ENCODE data around the gene CSGALNACT2.

Gene CSGALNACT2

DNA sequence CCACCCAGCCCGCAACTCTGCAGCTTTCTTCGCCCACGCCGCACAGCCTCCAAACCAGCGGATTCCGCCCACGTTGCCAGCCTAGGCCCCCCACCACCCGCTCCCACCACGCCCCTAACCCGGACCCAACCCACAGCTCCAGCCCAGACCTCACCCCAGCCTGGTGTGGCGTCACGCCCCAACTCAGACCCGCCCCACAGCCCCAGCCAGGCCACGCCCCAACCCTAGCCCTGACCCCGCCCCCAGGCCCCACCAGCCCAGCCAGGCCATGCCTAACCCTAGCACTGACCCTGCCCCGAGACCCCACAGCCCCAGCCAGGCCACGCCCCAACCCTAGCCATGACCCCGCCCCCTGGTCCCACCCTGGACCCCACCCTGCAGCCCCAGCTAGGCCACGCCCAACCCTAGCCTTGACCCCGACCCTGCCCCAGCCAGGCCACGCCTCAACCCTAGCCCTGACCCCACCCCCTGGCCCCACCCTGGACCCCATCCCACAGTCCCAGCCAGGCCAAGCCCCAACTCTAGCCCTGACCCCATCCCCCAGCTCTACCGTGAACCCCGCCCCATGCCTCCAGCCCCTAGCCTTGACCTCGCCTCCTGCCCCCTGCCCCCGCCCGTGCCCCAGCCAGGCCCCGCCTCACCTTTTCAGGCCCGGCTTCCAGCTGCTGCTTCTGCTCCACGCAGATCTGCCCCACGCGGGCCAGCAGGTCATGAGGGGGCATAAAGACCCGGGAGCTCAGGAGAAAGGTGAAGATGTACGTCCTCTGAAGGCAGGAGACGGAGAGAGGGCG is 64.6 kb downstream of the CSGALNACT2 start:
- DNase-seq (ENCODE audit: low spot score), result peak; percentile 90

DNA sequence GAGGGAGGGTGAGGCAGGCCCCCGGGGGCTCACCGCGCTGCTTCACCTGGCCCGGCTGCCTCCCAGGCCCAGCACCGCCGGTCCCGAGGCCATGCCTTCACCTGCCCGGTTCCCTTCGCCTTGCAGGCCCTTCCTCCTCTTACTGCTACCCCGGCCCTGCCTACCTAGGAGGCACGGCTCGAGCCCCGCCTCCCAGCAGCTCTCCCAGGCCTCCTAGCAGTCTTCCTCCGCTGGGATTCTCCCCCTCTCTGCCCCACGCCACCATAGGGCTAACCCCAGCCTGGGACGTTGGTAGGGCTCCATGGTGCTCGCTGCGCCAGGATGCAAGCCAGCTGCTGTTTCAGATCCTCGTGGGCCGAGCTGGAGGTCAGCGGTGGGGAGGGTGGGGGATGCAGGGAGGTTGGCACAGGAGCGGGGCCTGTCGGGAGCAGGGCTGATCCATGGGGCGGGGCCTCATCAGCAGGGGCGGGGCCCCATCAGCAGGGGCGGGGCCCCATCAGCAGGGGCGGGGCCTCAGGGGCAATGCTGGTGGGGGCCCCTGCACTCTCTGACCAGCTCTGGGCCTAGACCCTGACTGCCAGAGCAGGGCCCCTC is 65.3 kb downstream of the CSGALNACT2 start:
- DNase-seq (ENCODE audit: low spot score), result peak; percentile 82

DNA sequence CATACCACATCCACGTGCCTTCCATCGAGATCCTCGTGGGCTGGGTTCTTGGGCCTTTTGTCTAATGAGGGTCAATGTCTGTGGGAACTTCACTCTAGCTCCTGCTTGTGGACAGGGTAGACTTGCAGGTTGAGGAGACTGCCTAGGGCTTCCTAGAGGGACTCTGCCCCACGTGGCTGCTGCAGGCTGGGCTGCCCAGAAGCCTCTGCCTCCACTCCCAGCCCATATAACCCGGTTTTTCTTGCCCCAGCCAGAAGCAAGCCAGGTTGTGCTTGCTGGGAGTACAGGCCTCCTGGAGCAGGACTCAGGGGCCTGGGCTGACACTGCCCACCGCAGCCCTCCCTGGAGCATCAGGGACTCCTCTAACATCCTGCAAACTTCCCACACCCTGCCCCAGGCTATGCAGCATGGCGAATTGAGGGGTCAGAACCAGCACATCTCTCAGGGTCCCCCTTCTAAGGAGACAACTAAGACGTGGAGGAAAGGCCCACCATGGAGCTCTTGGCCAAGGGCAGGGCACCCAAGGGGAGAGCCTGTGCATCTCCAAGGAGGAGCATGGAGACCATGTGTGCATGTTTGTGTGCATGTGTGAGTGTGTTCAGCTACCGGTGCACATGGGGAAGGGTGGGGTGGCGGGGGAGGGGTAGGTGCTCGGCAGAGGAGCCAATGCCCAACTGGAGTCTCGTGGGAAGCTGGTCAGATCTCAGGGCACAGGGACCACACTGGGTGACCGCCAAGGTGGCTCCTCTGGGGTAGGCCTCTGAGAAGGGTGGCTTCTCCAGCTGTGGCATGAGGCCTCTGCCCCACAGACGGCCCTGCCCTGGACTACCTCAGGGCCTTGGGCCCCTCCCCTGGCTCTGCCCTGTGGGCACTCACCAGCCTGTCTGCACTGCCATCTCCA is 66.0 kb downstream of the CSGALNACT2 start:
- DNase-seq (ENCODE audit: low spot score), result peak; percentile 50

DNA sequence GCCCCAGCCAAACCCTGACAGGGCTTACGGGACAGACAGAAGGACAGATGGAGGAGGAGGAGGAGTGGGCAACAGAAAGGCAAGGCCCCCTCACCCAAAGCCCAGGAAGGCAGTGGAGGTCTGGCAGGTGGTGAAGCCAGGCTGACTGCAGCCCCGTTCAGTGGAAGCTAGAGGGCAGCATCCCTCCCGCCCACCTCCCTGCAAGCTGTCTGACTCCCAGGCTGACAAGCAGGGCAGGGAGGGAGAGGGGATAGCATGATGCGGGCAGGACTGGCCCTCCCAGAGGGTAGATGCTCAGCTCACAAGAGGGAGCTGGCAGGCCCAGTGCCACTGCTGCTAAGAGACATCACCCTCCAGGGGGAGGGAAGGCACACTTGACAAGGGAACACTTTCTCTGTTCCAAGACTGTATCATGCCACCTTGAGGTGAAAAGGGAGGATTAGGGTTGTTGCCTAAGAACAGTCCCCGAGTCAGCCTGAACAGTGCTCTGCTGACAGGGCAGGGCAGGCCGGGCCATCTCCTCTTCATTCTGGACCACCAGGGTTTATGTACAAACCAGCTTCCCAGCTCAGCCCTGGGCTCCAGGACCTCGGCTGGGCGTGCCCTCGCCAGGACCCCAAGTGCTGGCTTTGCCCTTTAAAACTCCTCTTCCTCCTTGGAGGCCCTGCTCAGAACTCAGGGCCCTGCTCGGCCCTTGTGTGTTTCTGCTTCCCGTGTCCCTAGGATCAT is 66.9 kb downstream of the CSGALNACT2 start:
- DNase-seq (ENCODE audit: low spot score), result peak; percentile 80

DNA sequence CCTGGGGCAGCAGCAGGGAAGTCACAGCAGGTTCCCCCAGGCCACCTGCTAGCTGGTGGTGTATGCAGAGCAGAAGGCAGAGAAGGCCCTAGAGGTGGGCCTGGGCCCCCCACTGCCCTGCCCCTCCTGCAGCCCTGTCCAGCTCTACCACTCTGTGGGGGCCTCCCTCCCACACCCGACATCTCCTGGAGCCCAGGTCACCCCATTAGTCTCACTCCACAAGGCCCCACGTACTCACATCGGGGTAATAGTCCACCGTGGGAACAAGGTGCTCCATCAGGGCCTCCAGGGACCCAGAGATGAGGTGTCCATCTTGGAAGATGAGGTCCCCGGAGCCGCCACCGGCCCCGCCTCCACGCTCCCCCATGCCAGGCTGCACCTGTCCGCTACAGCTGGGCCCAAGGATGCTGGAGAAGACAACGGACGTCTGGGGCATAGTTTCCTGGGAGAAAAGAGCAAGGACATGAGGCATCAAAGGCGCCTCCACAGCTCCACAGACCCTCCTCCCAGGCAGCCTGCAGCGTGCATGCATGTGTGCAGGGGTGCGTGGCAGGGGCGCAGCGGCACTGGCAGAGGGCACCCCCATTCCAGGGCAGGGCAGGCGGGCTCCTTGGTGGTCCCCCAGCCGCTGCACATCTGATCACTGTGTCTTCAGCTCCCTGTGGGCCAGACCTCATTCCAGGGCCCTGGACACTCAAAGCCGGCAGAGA is 67.6 kb downstream of the CSGALNACT2 start:
- peak; percentile 42 for DNase-seq (ENCODE audit: low spot score)

DNA sequence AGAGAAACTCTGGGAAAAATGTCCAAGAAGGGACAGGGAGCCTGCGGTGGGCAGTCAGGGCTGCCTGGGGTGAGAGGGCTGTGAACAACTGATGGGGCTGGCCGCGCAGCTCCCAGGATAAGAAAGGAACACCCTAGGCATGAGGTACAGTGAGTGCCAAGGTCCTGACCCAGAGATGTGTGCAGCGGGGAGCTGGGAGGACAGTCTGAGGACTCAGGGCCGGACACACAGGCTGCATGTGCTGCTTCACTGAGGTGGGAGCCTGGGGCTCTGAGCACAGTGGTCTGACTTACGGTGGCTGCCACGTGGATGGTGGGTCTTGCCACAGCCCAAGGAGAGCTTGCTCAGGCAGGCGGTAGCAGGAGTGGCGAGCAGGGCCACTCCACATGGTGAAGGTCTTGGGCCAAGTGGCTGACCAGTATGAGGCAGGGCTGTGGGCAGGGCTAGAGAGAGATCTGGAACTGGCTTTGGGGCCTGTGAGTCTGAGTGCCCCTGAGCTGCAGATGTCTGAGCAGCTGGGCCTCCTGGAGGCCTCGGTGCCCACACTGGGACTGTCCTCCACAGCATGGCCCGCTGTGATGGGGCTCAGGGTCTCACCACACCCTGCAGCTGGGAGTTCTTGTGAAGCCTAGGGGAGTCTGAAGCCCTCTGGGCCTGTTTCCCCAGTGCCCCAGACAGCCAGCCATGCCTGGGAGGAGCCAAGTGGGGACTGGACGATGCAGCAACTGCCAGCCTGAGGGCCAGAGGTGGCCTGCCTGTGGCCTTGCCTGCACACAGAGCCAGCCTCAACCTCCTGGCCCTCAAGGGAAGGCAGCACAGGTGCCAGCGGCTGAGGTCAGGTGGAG is 68.4 kb downstream of the CSGALNACT2 start:
- DNase-seq (ENCODE audit: low spot score), result peak; percentile 42

DNA sequence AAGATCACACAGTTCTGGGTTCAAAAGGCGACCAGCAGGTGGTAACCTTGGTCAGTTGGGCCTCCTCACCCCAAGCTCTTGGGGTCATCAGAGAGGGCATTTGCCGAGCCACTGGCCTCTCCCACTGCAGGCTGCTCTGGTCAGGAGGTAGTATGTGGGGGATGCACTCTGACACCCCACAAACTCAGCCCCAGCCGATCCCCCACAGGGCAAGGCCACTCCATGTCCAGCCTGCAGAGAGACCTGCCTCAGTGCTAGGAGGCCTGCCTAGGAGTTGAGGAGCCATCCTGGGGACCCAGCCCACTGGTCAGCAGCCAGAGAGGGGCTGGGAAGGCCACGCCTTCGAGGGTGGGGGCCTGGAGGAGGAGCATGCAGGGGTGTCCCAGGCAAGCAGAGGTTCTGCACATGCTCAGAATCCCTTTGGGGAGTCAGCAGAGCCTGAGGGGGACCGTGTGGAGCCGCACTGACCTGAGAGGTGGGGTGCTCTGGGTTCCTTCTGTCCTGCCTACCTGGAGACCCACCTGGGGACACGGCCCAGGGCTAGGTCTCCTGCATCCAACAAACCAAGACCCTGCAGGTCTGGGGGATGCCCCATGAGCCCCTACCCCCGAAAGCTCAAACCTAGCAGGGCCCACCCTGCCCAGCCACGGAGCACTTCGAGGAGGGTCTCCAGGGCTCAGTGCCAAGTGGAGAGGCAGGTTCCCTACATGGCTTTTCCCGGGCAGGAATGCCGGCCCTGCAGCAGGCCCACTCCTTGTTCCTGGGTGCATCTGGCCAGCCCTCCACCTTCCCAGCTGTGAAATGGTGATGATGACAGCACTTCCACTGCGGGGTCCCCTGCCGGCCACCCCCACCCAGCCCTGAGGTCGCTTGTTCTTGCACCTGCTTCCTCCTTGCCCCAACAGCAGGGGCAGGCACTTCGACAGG is 70.2 kb downstream of the CSGALNACT2 start:
- peak; percentile 39 for DNase-seq (ENCODE audit: low spot score)

DNA sequence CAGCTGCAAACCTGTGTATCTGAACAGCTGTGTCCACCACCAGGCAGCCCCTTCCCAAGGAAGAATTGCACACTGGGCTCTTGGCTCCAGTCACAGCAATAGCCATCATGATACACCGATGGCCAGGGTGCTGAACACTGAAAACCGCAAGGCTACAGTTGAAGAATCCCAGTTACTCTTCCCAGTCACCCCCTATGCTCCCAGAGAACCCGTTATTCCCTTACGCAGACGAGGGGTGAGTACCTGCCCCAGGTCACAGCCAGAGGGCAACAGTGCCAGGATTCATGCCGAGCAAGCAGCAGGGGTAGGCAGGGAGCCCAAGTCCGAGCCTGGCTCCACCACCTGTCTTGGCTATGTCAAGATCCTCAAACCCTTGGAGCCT is 70.8 kb downstream of the CSGALNACT2 start:
- no peak for DNase-seq (ENCODE audit: low spot score)

DNA sequence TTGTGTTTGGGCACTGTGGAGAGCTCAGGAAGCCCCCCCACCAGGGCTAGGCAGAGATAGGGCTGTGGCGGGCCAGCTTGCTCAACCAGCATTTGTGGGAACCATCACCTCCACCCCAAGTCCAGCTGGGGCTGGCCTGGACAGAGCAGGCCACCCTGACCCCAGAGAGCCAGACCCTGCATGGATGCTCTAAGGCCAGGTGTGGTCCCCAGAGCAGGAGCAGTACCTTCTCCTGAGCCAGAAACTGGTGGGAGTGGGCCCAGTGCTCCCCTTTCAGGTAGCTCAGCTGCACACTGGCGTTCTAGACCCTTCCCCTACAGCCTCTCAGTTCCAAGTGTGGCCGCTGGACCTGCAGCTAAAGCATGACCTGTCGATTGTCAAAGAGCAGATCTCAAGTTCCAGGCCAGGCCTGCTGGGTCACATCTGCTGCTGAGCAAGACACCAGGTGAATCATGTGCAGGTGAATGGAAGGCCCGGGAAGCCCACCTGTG is 71.5 kb downstream of the CSGALNACT2 start:
- DNase-seq (ENCODE audit: low spot score), result no peak

DNA sequence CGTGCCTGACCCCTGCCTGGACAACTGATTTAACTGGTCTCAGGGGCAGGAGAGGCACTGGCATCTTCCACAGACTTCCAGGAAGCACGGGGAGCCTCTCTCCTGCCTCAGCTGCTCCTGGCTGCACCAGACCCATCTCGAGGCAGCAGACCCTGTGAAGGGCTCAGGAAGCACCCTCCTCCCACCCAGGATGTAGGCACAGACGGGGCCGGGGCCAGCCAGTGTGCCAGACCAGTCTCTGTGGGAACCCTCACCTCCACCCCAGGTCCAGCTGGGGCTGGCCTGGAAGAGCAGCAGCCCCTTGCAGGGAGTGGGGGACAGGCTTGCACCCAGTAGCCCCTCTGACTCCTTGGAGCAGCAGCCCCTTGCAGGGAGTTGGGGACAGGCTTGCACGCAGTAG is 72.3 kb downstream of the CSGALNACT2 start:
- no peak for DNase-seq (ENCODE audit: low spot score)

DNA sequence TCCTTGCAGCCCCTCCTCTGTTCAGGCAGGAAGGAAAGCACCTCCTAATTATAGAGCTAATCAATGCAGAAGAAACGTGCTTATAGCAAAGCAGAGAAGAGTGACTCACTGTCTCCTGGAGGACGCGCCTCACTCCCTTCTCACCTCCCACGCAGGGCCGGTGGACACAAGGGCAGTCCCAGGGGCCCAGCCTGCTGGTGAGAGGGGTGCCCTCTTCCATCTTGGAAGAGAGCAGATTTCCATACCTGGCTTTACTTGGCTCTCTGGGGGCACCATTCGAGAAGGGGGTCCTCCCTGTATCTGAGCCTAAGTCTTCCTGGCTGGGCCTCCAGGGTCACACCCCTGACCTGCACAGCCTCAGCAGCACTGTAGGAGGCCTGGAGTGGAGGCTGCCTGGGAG is 72.8 kb downstream of the CSGALNACT2 start:
- no peak for DNase-seq (ENCODE audit: low spot score)

DNA sequence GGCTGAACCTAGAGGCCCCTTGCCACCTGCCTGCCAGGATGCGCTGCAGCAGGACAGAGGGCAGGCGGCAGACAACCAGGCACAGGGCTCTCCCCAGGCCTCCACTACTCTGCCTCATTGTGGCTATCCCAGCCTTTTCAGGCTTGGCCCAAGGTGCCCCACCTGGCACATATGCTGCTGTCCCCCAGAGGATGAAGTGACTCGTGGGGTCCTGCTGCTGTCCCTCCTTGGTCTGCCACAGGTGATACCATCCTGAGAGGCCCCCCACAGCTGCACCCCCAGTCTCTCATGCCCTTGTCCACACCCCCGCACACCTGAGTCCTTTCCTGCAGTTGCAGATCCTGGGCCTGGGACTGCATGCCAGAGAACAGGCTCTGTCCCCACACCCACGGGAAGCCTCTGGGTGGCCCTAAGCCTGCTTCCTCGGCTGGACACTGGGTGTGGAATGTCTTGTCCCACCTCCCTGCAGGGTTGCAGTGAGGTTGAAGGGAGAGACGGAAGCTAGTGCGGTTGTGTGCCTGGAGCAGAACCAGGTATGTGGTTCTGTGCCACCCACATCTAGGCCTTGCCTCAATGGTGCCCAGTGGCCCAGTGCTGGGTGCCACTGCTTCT is 73.3 kb downstream of the CSGALNACT2 start:
- DNase-seq (ENCODE audit: low spot score), result no peak

DNA sequence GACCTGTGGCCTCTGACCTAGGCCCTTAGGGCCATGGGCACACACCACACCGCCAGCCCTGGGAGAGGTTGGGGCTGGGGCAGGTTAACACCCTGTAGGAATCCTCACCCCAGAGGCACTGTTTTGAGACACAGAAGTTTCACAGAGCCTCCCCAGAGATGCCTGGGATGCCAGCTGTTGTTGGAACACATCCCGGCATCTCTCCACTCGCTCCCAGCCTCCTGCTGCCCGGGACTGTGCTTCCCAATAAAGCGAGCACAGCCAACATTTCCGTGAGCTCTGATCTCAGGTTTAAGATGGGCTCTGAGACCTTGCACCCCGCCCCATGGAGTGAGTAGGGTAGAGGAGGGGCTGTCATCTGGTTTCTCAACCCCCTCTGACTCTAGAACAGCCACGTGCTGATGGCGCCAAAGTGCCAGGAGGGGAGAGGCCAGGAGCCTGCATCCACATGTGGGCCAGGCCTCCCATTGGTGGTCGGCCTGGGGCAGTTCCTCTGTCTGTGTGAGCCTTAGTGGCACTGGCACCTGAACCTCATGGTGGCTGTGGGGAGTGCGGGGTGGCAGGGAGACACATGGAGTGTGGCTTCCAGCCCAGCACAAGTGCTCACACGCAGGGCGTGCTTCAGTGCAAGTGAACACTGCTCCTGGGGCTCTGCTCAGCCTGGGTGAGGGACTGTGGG is 73.9 kb downstream of the CSGALNACT2 start:
- no peak for DNase-seq (ENCODE audit: low spot score)

DNA sequence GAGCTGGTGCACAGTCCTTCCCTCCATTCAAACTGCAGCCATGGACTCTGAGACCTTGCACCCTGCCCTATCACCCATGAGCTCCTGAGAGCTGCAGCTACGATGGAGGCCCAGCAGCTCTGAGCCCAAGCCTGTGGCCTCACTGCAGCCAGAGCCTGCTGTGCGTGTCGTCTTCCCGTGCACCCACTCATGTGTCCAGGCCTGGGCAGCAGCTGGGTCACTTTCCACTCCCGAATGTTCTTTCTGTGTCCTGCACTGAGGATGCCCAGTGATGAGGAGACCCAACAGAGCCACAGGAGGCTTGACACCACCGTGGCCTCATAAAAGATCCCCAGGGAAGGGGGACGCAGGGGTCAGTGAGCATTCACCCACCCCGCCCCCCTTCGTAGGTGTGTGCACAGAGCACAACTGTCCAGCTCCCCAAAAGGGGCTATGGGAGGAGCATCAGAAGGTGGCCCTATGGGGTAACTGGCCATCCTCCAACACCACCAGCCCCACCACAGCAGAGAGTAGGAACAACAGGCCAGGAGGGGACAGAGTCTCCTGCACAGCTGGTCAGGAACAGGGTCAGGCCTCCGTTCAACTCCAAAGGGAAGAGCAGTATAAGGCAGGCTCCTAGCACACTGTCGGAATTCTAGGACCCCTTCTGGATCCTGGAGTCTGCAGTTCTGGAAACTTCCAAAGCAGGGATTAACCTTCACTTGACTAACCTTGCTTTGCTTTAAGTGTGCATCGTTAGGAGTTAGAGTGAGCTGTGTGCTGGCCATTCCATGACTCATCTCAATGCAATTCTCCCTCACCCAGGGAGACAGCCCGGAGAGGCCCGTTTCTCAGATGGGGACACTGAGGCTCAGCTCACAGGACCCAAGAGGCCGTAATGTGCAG is 76.1 kb downstream of the CSGALNACT2 start:
- no peak for DNase-seq (ENCODE audit: low spot score)

DNA sequence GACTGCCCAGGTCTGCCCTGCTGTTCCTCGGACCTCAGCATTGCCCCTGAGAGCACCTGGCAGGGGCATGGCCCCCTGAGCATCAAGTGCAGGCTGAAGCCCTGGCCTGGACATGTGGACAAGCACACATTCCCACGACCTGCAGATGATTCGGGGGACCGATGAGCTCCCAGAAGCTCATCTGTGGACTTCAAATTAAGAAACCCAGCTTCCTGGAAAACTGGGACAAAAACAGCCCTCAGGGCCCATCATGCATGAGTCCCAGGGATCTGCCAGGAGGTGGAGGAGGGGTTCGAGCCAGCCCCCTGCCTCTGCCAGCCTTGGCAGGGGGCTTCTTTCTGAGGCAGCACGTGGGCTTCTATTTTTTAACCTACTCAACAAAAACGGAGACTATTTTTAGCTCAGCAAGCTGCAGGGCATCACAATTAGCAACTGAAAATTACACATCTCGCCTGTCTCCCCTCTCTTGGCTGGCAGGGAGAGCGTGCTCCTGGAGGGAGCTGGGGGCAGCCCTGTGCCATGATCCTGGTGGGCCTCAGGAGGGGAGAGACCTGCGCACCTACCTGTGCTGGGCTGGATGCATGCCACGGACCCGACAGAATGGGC is 76.8 kb downstream of the CSGALNACT2 start:
- DNase-seq (ENCODE audit: low spot score), result no peak

DNA sequence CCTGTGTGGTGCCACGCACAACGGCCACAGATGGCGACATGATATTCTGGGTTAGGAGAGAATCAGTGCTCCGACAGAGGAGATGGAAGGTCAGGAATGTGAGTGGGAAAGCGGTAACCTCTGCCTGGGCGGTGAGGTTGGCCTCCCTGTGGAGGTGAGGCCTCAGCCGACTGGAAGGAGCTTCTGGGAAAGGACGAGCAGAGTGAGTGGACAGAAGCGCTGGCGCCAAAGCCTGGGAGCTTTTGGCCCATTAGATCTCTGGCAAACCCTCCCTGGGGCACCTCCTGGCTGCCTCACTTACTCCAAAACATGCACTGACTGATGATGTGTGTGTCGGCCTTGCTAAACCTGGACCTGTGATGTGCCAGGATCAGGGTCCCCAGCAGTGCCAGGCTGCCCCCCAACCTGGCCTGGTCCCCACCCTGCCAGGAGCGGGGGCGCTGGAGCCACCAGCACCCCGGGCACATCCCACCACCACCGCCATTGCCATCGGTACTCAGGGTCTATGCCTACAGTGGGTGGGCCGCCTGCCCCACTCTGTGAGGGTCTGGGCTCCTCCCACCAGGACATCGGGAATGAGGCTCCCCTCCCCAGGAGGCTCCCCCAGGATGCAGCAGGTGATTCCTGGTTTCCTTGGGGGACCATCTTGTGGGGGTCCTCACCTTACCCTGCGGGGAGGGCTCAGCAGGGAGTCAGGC is 77.7 kb downstream of the CSGALNACT2 start:
- no peak for DNase-seq (ENCODE audit: low spot score)

Measured in ecto neural progenitor cell (in vitro differentiated cells).